Kidney capillary endothelial cell (primary cell): ENCODE data around the gene TFDP1.
"Not testable (repeated sequence)": the region's sequence is repeated elsewhere in the genome, so short reads cannot be mapped to it uniquely, and the experiment has no call there.

Source experiments
- DNase-seq: peaks from one replicate; pipeline ENCODE4 v3.0.0-alpha.2; 2018; ENCODE audit warnings: low spot score

TFDP1 gene

GRCh38 chr13:113567681-113568080 is 16.9 kb upstream of the TFDP1 start:
- DNase-seq = no peak

GRCh38 chr13:113573065-113573464 is 11.5 kb upstream of the TFDP1 start:
- no peak for DNase-seq

GRCh38 chr13:113576597-113576996 is 8.0 kb upstream of the TFDP1 start:
- DNase-seq = no peak

GRCh38 chr13:113577881-113578435 is 6.6 kb upstream of the TFDP1 start:
- no peak for DNase-seq

- DNase-seq = no peak
These were observed 4.9 kb upstream of the TFDP1 start for GRCh38 chr13:113579686-113580085.

GRCh38 chr13:113581871-113582270 is 2.7 kb upstream of the TFDP1 start:
- DNase-seq = no peak

- no peak for DNase-seq
These were observed 1.5 kb upstream of the TFDP1 start for GRCh38 chr13:113582841-113583631.

GRCh38 chr13:113584870-113585671 is 518 bp downstream of the TFDP1 start:
- no peak for DNase-seq

- no peak for DNase-seq
These were observed 1.3 kb downstream of the TFDP1 start for GRCh38 chr13:113585896-113586295.

GRCh38 chr13:113586661-113587479 is 2.3 kb downstream of the TFDP1 start:
- no peak for DNase-seq

GRCh38 chr13:113588394-113589111 is 4.0 kb downstream of the TFDP1 start:
- no peak for DNase-seq

GRCh38 chr13:113589251-113589960 is 4.9 kb downstream of the TFDP1 start:
- no peak for DNase-seq

GRCh38 chr13:113589961-113590339 is 5.4 kb downstream of the TFDP1 start:
- DNase-seq = no peak

- DNase-seq = no peak
These were observed 7.2 kb downstream of the TFDP1 start for GRCh38 chr13:113591750-113592149.

GRCh38 chr13:113592571-113592970 is 8.0 kb downstream of the TFDP1 start:
- DNase-seq = no peak

GRCh38 chr13:113594066-113594821 is 9.7 kb downstream of the TFDP1 start:
- DNase-seq = not testable (repeated sequence)

GRCh38 chr13:113595131-113595530 is 10.6 kb downstream of the TFDP1 start:
- no peak for DNase-seq

GRCh38 chr13:113596321-113597200 is 12.0 kb downstream of the TFDP1 start:
- no peak for DNase-seq
